Eye (tissue), 1 donor: ENCODE data around the gene RAD51D.
"Not testable (repeated sequence)": the region's sequence is repeated elsewhere in the genome, so short reads cannot be mapped to it uniquely, and the experiment has no call there.

ENCODE experiments used
- DNase-seq: peaks from one replicate; pipeline ENCODE4 v3.0.0-alpha.2; 2015

Gene RAD51D

DNA sequence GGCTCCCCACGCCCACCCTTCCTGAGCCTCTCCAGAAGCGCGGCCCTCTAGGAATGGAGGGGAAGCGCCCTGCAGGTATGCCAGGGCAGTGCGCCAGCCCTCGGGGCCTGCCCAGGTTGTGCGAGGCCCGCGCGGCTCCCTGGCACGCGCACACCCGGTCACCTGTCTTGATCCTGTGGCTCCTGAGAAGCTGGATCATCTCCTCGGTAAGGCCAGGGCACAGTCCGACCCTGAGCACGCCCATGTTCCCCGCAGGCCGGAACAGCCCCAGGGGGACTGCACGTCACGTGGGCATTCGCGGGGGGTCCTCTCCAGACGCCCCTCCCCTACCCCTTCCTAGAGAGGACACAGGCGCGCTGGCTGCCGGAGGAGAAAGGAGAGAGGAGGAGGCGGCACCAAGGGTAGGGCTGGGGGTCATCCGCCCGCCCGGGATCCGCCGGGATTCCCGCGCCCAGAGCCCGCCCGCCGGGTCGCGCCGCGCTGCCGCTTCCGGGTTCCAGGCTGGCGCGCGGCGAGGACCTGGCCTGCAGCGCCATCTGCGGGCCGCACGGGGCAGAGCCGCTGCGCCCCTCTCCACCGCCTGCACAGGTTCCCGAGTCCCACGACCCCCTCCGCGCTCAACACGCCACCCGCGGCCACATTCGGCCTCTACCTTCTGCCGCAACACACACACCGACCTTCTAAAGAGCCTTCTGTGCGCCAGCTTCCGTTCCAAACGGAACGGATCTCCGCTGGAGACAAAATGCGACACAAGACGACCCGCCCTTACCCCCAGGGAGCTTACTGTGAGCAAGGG lies at the start of gene RAD51D:
Gene RAD51D (minus strand): TSS at position 491 of the 796 bp plus-strand sequence. CDS start 247 bp downstream, at position 244.
- peak; percentile 93 for DNase-seq

DNA sequence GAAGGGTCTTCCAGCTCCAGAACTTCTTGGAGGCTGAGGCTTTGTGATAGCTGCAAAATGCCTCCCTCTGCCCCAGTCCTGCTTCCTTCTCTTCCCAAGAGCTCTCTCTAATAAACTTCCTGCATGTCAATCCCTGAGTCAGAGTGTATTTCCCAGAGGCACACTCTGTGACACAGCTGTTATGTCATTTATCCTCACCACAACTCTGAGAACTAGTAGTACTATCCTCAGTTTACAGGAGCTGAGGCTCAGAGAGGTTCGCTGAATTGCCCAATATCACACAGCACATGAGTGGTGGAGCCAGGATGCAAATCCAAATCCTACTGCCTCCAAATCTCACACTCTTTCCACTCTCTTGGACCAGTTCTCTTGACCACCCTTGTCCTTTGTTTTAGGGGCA lies 48.0 kb upstream of the RAD51D start:
- no peak for DNase-seq

DNA sequence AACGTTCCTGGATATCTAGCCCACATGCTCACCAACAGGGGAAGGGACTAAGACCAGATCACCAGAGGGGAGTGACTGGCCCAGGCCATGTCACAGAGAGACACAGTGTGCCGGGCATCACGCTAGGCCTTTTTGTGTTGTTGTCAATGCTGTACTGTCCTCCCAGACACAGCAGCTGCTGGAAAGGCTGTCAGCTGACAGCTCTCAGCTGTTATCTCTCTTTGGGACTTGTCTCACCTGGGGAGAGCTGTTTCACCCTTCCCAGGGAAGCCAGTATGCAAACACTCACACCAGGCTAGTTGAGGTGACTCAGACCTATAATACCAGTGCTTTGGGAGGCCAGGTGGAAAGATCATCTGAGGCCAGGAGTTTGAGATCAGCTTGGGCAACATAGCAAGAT lies 47.4 kb upstream of the RAD51D start:
- DNase-seq: no peak

DNA sequence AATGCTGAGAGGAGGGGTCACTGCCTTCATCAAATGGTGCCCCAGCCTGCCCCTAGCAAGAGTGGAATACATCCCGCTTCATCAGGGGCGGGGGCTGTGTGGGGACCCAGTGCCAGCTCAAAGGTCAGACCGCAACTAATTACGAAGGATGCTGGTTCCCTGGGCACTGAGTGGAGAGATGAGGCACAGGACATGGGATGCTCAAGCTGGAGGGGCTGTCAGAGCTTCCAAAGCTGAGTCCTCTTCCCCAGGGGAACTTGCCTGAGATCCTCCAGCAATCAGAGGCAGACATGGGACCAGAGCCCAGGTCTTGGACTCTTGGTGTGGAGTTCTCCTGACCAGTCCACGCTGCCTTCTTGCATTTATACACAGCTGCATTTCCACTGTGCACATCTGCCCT lies 46.9 kb upstream of the RAD51D start:
- no peak for DNase-seq

DNA sequence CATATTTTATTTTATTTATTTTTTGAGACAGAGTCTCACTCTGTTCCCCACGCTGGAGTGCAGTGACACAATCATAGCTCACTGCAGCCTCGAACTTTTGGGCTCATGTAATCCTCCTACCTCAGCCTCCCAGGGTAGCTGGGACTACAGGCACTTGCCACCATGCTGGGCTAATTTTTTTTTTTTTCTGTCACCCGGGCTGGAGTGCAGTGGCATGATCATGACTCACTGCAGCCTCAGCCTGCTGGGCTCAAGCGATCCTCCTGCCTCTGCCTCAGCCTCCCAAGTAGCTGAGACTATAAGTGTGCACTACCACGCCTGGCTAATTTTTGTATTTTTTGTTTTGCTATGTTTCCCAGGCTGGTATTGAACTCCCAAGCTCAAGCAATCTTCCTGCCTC lies 45.1 kb upstream of the RAD51D start:
- DNase-seq: no peak

DNA sequence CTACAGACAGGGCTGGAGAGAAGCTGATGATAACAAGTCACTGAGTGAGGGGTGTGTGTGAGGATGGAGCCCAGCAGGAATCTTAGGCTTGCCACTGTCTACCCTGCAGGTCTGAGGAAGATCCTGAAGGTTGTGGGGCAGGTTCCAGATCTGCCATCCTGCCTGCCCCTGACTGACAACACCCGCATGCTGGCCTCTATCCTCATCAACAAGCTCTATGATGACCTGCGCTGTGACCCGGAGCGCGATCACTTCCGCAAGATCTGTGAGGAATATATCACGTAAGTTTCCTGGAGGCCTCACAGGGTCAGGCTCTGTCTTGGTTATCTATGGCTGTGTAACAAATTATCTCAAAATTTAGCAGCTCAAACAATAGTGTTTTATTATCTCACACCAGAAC lies 44.2 kb upstream of the RAD51D start:
- DNase-seq: no peak

DNA sequence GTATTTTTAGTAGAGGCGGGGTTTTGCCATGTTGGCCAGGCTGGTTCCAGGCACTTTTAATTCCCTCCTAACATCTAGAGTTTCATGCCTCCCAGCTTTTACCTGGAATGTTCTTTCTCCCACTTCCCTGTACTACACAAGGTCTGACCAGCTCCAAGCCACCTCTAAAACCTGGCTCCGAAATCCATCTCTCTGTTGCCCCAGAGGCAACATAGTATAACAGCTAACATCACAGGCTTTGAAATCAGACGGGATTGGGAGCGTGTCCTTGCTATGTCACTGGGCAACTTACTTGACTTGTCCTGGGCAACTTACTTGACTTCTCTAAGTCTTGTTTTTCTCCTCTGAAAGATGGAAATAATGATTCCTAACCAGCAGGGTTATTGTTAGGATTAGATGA lies 43.1 kb upstream of the RAD51D start:
- DNase-seq: no peak

DNA sequence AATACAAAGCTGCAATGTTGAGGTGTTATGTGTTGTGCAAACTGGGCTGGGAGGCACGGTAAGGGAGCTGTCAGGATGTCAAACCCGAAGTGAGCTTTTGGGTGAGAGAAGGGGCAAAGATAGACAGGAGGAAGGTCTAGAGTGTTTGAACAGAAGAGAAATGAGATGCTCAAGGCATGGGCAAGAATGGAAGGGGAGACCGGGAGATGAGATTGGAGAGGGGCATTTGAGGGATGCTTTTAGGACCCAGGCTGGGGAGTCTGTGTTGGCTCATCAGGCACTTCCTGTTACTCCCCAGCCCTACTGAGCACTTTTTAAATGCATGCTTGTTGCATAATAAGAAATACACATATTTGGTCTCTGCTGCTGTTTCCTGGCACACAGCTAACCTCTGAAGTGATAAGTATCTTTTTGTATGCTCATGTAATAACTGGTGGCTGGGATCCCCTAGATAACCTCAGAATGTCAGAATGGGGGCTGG lies 41.7 kb upstream of the RAD51D start:
- no peak for DNase-seq

DNA sequence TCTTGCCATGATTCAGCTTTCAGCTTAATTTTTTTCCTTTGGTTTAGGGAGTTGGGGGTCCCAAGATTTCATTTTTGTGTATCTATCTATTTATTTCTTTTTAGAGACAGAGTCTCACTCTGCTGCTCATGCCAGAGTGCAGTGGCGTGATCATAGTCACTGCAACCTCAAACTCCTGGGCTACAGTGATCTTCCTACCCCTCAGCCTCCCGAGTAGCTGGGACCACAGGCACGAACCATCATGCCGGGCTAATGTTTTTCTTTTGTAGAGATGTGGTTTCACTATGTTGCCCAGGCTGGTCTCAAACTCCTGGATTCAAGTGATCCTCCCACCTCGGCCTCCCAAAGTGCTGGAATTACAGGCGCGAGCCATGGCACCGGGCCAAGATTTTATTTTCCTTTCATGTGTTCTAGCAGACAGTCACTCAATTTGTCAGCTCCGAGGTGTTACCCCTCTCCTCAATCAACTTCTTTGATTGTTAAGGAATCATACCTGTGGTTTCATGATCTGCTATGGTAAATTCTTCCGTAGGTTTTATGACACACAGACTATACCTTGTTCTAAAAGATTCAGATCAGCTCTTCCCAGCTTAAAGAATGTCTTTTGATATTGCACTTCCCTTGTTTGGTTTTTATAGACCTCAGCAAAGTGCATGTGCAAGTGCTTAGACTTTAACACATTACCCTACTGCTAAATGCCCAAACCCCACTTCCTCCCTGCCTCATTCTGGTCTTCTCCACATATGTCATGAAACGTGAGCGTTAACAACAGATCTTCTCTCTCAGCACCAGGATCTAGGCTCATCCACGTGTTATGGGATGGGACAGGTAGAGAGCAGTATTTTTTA lies 40.9 kb upstream of the RAD51D start:
- DNase-seq: no peak

DNA sequence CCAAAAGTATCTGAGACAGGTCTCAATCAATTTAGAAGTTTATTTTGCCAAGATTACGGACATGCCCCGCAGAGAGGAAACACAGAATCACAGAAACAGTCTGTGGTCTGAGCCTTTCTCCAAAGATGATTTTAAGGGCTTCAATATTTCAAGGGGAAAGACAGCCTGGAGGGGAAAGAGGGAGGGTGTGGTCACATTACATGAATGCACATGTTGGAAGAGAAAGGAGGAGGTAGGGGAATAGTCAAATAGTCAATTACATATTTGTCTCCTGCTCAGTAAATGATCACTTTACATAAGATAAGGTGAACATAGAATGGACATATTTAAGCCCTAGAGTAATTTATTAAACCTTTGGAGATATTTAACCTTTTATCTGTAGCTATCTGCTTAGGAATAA lies 40.3 kb upstream of the RAD51D start:
- no peak for DNase-seq

DNA sequence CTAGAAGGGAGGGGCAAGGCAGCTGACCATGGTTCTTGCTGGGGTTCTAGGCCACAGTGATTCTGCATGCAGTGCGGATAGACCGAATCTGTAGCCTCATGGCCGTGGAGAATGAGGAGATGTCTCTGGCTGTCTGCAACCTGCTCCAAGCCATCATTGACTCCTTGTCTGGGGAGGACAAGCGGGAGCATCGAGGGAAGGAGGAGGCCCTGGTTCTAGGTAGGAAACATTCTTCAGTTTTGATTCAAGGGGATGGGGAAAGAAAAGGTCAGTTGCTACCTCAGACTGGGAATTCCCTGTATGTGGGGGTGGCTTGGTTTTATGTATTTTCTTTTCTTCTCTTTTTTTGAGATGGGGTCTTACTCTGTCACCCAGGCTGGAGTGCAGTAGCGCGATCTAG lies 35.6 kb upstream of the RAD51D start:
- DNase-seq: no peak

DNA sequence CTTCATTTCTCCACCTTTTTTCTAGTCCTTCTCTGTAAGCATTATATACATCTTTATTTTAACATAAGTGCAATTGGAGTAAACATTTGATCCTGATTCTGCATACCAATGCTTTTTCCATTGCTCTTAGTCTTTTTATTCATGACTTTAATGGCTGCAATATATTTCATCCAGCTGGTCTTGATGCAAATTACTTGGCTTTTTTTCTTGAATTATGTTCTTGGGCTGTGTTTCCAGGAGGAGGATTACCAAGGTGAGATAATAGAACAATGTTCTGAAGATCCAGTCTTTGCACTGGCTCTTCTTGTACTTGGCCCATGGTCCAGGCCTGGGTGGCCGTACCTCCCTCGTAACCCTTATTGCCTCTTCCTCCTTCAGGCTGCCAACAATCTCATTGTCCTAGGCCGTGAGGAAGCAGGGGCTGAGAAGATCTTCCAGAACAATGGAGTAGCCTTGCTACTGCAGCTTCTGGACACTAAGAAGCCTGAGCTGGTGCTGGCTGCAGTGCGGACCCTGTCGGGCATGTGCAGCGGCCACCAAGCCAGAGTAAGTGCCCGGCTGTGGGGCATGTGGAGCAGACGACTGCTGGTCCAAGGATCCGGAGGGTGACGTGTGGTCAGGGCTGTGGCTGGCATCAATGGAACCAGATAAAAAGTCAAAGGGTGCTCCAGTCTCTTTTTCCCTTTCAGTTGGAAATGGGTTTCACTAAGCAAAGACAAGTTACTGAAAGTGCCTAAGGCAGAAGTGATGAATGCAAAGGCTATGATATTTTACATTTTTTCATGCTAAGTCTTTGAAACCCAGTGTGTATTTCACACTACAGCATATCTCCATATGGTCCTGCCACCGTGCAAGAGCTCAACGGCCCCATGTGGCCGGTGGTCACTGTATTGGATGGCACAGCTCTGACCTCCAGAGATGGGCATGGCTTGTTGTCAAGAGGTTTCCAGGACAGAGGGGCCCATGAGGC lies 34.8 kb upstream of the RAD51D start:
- no peak for DNase-seq

DNA sequence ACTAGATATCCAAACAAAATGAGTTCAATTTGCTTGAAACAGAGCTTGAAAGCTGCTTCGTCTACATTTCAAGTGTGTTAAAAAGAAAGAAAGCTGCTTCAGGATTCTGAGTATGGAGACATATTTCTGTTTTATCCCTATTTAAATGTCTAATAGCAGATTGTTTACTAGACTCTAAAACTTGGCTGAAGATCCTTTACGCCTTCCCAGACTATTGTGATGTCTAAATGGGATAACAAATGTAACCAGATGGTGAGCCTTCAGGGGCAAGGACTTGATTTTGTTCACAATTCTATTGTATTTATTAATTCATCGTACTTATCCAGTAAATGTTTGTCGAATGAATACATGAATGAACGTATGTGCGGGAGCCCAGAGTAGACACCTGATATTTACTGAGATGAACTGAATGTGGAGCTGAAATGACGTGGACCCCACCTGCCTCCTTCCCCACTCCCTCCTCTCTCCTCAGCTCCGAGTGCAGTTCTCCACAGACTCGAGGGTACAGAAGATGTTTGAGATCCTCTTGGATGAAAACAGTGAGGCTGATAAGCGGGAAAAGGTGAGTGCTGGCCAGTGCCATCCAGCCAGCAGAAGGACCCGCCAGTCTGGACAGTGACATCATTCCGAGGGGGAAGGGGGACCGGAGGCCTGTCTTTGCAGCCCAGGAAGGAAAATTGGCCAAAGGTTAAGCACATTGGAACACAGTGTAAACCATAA lies 32.9 kb upstream of the RAD51D start:
- DNase-seq: no peak

DNA sequence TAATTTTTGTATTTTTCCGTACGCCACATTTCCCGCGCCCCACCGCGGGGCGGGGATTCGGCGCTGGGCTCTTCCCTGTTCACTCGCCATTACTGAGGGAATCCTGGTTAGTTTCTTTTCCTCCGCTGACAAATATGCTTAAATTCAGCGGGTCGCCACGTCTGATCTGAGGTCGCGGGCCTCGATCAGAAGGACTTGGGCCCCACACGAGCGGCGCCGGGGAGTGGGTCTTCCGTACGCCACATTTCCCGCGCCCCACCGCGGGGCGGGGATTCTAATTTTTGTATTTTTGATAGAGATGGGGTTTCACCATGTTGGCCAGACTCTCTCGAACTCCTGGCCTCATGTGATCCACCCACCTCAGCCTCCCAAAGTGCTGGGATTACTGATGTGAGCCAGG lies 31.4 kb upstream of the RAD51D start:
- not testable (repeated sequence) for DNase-seq

DNA sequence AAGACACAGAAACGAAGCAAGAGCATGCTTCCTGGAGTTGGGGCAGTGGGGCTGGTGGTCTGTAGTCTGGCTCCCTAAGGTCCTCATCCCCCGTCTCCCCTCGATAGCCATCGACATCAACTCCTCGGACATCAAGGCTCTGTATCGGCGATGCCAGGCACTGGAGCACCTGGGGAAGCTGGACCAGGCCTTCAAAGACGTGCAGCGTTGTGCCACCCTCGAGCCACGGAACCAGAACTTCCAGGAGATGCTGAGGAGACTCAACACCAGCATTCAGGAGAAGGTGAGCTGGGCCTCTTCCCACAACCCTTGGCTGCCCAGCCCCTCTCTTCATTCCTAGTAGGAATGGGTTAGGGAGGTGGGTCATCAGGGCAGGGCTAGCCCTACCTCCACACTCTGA lies 30.3 kb upstream of the RAD51D start:
- DNase-seq: no peak

DNA sequence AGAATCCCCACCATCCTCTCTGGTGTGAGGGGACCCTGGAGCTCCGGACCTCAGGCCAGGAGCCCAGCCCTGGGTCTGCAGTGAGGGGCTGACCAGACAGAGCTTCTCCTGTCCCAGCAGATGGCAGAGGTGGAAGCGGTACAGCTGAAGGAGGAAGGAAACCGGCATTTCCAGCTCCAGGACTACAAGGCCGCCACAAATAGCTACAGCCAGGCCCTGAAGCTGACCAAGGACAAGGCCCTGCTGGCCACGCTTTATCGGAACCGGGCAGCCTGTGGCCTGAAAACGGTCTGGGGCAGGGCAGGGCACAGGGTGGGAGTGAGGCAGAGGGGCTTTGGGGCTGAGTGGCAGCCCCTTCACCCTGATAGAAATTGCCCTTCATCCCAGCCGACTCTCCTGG lies 28.5 kb upstream of the RAD51D start:
- DNase-seq: no peak

DNA sequence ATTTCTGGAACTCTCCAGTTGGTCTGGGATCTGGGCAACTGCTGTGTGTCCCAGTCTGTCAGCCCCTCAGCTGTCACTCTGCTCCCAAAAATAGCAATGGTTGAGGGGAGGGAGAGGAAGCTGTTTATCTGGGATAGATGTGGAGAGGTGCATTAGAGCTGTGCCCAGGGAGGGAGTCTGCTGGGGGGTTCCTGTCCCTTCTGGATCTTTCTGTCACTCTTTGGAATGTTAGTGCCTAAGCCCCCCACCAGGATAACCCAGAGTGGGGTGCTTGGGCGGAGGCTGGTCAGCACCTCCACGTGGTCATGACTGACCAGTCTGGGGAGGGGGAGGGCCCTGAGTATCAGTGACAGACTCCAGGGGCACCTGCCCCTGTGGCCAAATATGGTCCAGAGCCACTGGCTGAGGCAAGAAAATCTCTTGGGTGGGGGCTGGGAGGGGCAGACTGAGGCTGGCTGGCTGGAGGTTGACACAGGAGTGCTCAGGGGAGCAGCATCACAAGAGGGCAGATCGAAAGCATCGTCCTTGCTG lies 27.8 kb upstream of the RAD51D start, which contains the start of gene UNC45B:
Gene UNC45B (plus strand): TSS at position 443 of the 531 bp plus-strand sequence. CDS start 447 bp downstream, outside the sequence.
- no peak for DNase-seq

DNA sequence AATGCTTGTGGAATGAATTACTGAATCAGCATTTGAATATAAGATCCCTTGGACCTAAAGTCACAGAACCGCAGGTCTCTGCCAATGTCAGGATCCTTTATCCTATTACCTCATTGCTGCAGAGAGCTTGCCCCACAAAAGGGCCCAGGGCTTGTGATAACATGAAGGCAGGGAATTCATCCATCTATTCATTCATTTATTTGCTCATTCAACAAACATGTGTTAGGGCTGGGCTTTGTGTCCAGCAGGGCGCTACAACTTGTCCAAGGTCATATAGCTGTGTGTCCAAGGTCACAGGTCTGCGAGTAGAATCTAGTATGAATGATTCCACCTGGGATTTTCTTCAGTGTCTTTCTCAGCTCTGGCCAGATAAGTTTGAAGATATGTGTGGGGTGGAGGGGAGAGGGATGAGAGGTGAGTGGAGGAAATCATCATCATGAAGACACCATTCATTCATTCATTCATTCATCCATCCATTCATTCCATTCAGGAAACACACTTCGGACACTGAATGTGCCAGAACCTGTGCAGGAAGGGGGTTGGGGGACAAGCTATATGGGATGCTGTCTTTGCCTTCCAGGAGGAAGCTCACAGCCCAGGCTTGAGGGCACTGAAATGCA lies 26.7 kb upstream of the RAD51D start:
- no peak for DNase-seq

DNA sequence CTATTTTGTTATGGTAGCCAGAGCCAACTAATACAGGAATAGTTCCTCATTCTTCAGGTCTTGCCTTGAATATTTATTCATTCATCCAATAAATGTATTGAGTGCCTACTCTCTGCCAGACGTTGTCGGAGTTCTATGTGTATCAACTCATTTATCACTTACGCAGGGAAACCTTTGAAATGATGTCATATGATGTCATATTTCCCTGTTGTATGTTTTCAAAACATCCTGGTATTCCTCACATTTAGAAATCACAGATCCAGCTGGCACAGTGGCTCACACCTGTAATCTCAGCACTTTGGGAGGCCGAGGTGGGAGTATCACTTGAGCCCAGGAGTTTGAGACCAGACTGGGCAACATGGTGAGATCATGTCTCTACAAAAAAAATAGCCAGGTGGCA lies 25.2 kb upstream of the RAD51D start:
- DNase-seq: no peak

DNA sequence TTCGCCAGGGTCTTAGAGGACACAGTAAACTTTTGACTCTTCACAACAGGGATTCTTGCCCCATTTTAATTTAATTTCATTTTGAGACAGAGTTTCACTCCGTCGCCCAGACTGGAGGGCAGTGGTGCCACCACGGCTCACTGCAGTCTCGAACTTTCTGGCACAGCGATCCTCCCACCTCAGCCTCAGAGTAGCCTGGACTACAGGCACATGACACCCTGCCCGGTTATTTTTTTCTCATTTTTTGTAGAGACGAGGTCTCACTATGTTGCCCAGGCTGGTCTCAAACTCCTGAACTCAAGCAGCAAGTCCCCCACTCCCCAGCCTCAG lies 22.8 kb upstream of the RAD51D start:
- no peak for DNase-seq
